ENCODE measurements around the gene KLHL29.

DNA sequence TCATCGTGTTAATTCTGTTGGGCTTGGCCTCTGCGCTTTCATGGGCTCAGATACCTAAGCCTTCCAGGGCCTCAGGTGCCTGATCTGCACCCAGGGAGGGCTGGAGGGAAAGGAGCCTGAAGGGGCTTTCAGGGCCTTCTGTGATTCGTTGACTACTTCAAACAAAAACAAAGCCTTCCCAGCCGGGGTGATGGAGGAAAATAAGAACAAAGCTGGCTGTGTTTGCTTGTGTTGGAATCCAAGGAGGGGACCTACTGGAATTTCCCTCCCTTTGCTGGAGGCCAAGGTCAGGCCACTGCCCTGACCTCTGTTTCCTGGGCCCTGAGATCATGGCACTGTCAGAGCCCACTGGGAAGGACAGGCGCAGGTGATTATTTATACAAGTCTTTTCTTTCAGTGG is 135.3 kb downstream of the KLHL29 start:
- TF ChIP-seq, protein P1, sequence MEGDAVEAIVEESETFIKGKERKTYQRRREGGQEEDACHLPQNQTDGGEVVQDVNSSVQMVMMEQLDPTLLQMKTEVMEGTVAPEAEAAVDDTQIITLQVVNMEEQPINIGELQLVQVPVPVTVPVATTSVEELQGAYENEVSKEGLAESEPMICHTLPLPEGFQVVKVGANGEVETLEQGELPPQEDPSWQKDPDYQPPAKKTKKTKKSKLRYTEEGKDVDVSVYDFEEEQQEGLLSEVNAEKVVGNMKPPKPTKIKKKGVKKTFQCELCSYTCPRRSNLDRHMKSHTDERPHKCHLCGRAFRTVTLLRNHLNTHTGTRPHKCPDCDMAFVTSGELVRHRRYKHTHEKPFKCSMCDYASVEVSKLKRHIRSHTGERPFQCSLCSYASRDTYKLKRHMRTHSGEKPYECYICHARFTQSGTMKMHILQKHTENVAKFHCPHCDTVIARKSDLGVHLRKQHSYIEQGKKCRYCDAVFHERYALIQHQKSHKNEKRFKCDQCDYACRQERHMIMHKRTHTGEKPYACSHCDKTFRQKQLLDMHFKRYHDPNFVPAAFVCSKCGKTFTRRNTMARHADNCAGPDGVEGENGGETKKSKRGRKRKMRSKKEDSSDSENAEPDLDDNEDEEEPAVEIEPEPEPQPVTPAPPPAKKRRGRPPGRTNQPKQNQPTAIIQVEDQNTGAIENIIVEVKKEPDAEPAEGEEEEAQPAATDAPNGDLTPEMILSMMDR (IDR thresholded peaks at IDR 0.05 in 8 of 11, conservative IDR thresholded peaks at IDR 0.05 in 3 of 11): no peak
- TF ChIP-seq POLR2AphosphoS5 (IDR thresholded peaks at IDR 0.05): no peak
- TF ChIP-seq POLR2A (IDR thresholded peaks at IDR 0.05): no peak
